ENCODE measurements around the gene AADACL2. TPM values are rescaled to one million over a fixed set of nuclear protein-coding genes. Genes with fewer than 3 reads are reported as not detected.

AADACL2 gene
- total and polyA plus RNA-seq, 9 of the 15 experiments (the other 6 are each of a cell fraction or from before 2014, with no cell fraction given) = not detected

DNA sequence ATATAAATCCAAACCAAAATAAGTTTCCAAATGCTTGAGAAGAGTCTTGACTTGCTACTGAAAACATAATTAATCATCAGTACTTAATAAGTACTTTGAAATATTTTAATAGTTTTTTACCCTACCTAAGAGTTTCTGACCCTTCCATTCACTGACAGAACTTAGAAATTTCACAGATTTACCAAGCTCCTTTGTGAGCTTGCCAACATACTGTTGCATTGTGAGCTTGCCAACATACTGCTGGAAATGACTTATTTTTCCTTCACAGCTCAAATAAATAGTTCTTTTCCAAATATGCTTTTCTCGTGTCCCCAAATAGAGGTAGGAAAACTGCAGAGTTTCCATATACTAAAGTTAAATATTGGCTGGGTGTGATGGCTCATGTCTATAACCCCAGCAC, 70.5 kb downstream of the AADACL2 start:
- BruUV-seq (replicated peaks) = no TSS peak
- intact Hi-C loops (cut with micrococcal nuclease) (no loop called here), in situ Hi-C loops (cut with MboI) (no loop called here)
- H3K4me1 ChIP-seq (replicated peaks in 1 of 2; ENCODE audit: control insufficient read depth in 2 of 2, insufficient read depth in 2 of 2, low read length in 2 of 2) = no peaks in the 10 kb centered on the region; a peak in 1 of 5 replicates
- 0% methylated on average over 1 of the region's 1 CpG for WGBS (ENCODE audit: insufficient coverage, low coverage, missing lambda C conversion rate)
- ATAC-seq (no peak), DNase-seq (ENCODE audit: extremely low read depth in 1 of 4, low spot score in 3 of 4) (no peak), FAIRE-seq (no peak)
- no peaks in the 10 kb centered on the region for H3K36me3 ChIP-seq (ENCODE audit: control insufficient read depth, insufficient read depth, low read length)
- no peaks in the 10 kb centered on the region for H3K9me1 ChIP-seq (ENCODE audit: control insufficient read depth, insufficient read depth, low read length)
- peaks cover 4% of the 10 kb centered on the region for H3K9me3 ChIP-seq (replicated peaks; ENCODE audit: control insufficient read depth, insufficient read depth, low read depth, low read length)
- H3K79me2 ChIP-seq (ENCODE audit: control insufficient read depth, insufficient read depth, low read length) = no peaks in the 10 kb centered on the region
- H3K27ac ChIP-seq (ENCODE audit: extremely low read depth, low read depth, low read length) = no peak overlapping the region
- H2AFZ ChIP-seq (ENCODE audit: low read depth, low read length) = no peak overlapping the region
- no peak overlapping the region for H3K4me2 ChIP-seq (ENCODE audit: insufficient read depth, low read length)
- H3K9ac ChIP-seq (ENCODE audit: insufficient read depth in 1 of 2, low read depth in 2 of 2, low read length in 2 of 2) = no peak overlapping the region
- no peaks in the 10 kb centered on the region for H3K27me3 ChIP-seq (ENCODE audit: control insufficient read depth in 2 of 2, insufficient read depth in 2 of 2, low read length in 2 of 2)
- CTCF ChIA-PET (ENCODE audit: low intra/inter-chr PET ratio) = no interaction called here
- TF ChIP-seq NBN (IDR thresholded peaks at IDR 0.05; ENCODE audit: low read depth) (no peak), ESRRA (IDR thresholded peaks at IDR 0.05; ENCODE audit: borderline replicate concordance, low read depth) (no peak), ZNF316 (IDR thresholded peaks at IDR 0.05) (no peak), ZNF143 (CRISPR knock-in tag; IDR thresholded peaks at IDR 0.05) (no peak)
- TF ChIP-seq, protein P1, sequence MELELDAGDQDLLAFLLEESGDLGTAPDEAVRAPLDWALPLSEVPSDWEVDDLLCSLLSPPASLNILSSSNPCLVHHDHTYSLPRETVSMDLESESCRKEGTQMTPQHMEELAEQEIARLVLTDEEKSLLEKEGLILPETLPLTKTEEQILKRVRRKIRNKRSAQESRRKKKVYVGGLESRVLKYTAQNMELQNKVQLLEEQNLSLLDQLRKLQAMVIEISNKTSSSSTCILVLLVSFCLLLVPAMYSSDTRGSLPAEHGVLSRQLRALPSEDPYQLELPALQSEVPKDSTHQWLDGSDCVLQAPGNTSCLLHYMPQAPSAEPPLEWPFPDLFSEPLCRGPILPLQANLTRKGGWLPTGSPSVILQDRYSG (tag; conservative IDR thresholded peaks at IDR 0.05; ENCODE audit: low read depth) = no peak
- TF ChIP-seq, protein P2, sequence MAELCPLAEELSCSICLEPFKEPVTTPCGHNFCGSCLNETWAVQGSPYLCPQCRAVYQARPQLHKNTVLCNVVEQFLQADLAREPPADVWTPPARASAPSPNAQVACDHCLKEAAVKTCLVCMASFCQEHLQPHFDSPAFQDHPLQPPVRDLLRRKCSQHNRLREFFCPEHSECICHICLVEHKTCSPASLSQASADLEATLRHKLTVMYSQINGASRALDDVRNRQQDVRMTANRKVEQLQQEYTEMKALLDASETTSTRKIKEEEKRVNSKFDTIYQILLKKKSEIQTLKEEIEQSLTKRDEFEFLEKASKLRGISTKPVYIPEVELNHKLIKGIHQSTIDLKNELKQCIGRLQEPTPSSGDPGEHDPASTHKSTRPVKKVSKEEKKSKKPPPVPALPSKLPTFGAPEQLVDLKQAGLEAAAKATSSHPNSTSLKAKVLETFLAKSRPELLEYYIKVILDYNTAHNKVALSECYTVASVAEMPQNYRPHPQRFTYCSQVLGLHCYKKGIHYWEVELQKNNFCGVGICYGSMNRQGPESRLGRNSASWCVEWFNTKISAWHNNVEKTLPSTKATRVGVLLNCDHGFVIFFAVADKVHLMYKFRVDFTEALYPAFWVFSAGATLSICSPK (IDR thresholded peaks at IDR 0.05; ENCODE audit: borderline replicate concordance) = no peak
- H3K4me3 ChIP-seq = no peak overlapping the region
- POLR2A ChIA-PET = interaction anchor here (1.0 kb wide), 1 partner anchor 66 kb away, joined by 3 read pairs; no protein-coding TSS in a partner anchor
- no peaks in the 10 kb centered on the region for H4K20me1 ChIP-seq (replicated peaks; ENCODE audit: control insufficient read depth, insufficient read depth, low read length)
